Pons (tissue), 1 donor: ENCODE data around the gene SH2D3A.
"Not testable (repeated sequence)": the region's sequence is repeated elsewhere in the genome, so short reads cannot be mapped to it uniquely, and the experiment has no call there.

Source experiments
- DNase-seq: peaks from one replicate; pipeline ENCODE4 v3.0.0-alpha.2; 2016; ENCODE audit warnings: low spot score

Gene SH2D3A

DNA sequence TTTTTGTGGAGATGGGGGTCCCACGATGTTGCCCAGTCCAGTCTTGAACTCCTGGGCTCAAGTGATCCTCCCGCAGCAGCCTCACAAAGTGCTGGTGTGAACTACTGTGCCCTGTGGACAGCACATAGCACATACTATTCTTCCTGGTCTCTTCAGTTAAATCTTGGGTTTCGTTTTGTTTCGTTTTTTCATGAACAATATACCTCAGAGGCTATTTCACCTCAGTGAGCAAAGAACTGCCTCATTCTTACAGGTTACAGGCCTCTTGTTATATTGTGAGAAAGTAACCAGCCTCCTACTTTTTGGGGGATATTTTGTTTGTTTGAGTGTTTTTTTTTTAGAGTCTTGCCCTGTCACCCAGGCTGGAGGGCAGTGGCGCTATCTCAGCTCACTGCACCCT, 45.5 kb downstream of the SH2D3A start:
- no peak for DNase-seq

DNA sequence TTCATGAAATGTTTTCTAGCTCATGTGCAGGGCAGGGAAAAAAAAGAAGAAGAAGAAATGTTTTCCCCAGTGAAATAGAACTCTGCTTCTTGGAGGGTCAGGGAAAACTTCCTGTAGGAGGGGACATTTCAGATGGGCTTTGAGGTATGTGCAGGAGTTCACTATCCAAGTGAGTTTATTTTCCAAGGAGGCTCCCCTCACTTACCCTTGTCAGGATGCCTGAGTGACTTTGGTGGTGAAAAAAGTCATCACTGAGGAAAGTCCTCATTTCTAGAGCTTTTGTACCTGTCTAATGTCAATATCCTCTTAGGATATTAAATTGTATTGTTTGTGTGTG, 46.1 kb downstream of the SH2D3A start:
- DNase-seq: no peak

DNA sequence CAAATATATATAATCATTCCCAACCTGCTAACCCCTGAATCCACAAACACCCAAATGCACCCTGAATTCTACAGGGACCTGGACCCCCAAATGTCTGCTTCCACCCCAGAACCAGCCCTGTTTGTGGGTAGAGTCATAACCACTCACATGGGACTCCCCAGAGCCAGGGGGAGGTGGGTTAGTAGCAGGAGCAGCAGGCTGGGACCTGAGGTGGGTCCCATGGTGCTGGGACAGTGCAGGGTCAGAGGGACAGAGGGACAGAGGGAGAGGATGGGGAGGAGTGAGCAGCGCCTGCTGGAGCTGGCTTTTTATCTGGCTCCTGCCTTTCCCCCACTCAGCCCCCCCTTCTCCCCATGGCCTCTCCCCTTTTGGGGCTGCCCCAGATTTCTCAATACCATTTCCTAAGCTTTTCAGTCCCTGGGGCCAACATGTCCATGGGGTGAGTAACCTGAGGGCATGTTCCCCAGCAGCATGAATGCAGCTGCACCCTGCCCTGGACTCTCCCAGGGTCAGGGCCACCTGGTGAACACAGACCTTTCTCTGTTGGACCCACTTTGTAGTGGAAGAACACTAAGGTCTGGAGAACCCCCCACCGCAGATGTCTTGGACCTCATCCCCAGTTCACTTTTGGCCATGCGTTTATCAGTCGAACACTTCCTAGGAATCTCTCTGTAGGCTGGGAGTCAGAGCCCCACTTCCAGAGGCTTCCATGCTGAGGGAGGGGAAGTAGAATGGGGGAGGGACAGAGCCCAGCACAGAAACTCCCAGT, 46.7 kb downstream of the SH2D3A start, which contains the start of gene C3:
Gene C3 (minus strand): TSS at position 282 of the 769 bp plus-strand sequence. CDS start 61 bp downstream, at position 221.
- DNase-seq: peak; percentile 73

DNA sequence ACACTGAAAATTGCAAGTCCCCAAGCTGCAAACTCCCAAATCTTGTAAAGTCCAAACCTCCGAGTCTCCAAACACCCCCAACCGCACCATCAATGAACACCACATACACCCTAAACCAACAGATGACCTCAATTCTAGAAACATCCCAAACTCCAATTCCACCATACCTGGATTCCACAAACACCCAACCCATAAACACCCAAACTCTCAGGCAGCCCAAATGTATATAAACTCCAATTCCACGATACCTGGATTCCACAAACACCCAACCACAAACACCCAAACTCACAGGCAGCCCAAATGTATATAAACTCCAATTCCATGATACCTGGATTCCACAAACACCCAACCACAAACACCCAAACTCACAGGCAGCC, 47.3 kb downstream of the SH2D3A start:
- DNase-seq: no peak

DNA sequence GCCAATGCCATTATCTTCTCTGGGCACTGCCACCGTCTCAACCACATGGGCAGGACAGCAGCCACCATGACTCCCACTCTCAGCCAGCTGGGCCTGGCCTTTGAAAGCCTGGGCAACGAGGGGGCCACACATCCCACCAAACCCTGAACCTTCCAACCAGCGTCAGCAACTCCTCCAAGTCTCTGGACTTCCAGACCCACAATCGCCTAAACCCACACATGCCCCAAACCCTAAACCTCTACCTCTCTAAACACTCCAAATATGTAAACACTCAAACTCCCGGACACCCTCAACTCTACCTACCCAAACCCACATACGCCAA, 47.7 kb downstream of the SH2D3A start:
- DNase-seq: no peak

DNA sequence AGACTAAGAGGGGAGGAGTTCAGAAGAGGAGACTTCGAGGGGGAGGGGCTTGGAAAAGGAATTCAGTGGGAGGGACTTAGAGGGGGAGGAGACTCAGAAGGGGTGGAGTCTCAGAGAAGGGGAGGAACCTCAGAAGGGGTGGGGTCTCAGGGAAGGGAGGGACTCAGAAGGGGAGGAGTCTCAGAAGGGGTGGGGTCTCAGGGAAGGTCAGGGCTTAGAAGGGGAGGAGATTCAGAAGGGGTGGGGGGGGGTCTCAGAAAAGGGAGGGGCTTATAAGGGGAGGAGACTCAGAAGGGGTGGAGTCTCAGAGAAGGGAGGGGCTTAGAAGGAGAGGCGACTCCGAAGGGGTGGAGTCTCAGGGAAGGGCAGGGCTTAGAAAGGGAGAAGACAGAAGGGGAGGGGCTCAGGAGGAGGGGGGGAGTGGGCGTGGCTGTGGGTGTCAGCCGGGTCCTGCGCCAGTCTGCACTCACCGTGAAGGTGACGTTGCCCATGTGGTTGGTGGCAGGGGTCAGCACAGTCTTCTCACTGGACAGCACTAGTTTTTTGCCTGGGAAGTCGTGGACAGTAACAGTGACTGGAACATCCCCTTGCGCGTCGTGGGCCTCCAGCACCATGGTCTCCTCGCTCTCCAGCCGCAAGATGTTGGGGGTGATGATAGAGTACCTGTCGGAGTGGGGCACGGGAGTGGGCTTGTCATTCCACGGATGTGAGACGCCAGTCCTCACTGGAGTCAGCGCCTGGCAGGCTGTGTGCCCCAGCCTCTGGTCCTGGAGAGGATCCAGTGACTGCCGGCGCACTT, 48.3 kb downstream of the SH2D3A start:
- DNase-seq: peak; percentile 68

DNA sequence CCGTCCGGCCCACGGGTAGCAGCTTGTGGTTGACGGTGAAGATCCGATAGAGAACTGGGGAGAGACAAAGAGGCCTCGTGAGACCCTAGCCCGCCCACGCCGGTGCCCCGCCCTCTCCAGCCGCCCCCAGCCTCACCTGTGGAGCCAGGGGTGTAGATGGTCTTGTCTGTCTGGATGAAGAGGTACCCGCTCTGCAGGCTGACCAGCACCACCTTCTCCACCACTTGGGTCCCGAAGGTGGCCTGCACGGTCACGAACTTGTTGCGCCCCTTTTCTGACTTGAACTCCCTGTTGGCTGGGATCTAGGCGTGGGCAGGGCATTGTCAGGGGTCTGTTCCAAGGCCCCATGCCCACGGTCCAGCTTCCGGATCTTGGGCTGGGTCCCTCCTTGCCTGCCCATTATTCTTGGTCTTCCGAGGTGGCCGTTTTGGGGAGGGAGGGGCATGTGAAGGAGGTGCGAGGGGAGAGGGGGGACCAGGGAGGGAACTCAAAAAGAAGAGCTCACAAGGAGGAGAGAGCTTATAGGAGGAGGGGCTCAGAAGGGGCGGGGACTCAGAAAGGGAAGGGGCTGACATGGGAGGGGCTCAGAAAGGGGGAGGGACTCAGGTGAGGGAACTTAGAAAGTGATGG, 49.0 kb downstream of the SH2D3A start:
- DNase-seq: no peak

DNA sequence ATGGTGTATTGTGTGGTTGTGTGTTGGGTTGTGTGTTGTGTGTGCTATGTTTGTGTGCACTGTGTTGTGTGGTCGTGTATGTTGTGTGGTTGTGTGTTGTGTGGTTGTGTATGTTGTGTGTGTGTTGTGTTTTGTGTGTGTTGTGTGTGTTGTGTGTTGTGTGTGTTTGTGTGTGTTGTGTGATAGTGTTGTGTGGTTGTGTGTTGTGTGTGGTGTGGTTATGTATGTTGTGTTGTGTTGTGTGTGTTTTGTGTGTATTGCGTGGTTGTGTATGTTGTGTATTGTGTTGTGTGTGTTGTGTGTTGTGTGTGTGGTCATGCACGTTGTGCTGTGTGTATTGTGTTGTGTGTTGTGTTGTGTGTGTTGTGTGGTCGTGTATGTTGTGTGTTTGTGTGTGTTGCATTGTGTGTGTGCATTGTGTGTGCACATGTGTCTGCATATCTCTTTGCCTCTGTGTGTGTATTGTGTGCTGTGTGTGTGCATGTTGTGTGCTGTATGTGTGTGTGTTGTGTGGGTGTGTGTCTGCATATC, 49.7 kb downstream of the SH2D3A start:
- no peak for DNase-seq

DNA sequence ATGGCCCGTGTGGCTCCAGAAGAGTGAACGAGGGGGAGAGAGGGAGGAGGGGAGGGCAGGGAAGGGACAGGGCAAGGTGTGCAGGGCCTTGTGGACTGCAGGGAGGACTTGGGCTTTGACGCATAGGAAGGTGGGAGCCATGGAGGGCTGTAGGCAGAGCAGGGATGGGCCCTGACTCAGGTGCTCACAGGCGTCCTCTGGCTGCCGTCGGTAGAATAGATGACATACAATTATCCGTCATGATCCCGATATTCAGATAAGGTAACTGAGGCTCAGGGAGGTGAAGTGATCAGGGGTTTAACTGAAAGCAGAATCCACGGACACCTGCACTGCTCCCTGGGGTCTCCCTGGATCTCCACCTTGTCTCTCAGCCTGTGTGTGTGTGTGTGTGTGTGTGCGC, 50.2 kb downstream of the SH2D3A start:
- DNase-seq: no peak

DNA sequence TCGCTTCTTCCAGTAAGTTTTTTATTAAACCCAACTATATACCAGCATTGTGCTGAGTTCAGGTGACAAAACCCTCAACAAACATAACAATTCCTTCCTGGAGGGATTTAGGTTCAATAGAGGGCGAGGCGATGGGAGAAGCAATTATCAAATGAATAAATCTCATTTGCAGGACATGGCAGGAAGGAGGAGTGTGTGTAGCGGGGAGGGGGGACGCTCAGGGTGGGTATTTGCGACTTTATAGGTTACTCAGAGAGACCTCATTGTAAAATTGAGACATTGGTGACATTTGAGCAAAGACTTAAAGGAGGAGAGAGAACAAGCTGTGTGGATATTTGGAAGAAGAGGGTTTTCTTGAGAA, 50.6 kb downstream of the SH2D3A start:
- DNase-seq: no peak

DNA sequence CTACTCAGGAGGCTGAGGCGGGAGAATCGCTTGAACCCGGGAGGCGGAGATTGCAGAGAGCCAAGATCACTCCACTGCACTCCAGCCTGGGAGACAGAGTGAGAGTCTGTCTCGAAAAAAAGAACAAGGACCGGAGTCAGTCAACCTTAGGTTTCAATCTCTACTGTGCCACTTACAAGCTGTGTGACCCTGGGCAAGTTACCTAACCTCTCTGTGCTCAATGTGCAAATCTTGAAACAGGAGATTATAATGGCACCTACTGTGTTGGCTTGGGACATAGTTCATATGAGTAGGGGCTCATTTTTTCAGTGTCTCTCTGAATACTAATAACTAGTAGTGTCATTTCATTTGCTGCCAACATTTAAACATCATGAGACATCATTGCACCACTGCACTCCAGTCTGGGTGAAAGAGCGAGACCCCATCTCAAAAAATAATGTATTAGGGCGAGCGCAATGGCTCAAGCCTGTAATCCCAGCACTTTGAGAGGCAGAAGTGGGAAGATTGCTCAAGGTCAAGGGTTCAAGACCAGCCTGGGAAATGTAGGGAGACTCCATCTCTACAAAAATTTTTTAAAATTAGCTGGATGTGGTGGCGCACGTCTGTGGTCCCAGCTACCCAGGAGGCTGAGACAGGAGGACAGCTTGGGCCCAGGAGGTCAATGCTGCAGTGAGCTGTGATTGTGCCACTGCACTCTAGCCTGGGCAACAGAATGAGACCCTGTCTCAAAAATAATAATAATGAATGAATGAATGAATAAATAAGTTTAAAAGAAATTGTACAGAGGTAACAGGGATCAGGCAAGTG, 52.3 kb downstream of the SH2D3A start:
- DNase-seq: no peak

DNA sequence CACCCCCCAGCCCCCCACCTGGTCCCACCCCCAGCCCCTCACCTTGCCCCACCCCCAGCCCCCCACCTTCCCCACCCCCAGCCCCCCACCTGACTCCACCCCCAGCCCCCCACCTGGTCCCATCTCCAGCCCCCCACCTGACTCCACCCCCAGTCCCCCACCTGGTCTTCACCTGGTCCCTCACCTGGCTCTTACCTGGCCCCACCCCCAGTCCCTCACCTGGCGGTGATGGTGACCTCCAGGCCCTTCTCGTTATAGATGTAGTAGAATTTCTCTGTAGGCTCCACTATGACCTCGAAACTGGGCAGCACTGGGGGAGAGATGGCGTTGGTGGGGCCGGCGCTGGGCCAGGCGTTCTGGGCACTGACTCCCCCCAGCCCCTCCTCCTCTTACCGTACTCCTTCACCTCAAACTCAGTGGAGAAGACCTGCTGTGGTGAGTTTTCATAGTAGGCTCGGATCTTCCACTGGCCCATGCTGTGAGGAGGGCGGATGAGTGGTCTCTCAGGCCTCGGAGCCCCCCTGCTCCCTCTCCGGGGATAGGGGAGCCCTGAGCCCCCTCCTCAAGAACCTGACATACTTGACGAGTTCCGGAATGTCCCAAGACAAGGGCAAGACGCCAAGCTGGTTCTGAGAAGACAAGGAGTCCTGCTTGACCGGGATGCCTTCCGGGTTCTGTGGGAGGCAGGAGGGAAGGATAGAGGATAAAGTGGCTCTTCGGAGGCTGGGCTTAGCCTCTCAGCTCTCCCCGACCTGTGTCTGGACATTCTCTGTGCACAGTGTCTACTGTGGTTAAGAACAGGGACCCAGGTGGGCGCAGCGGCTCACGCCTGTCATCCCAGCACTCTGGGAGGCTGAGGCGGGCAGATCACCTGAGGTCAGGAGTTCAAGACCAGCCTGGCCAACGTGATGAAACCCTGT, 53.2 kb downstream of the SH2D3A start:
- no peak for DNase-seq

DNA sequence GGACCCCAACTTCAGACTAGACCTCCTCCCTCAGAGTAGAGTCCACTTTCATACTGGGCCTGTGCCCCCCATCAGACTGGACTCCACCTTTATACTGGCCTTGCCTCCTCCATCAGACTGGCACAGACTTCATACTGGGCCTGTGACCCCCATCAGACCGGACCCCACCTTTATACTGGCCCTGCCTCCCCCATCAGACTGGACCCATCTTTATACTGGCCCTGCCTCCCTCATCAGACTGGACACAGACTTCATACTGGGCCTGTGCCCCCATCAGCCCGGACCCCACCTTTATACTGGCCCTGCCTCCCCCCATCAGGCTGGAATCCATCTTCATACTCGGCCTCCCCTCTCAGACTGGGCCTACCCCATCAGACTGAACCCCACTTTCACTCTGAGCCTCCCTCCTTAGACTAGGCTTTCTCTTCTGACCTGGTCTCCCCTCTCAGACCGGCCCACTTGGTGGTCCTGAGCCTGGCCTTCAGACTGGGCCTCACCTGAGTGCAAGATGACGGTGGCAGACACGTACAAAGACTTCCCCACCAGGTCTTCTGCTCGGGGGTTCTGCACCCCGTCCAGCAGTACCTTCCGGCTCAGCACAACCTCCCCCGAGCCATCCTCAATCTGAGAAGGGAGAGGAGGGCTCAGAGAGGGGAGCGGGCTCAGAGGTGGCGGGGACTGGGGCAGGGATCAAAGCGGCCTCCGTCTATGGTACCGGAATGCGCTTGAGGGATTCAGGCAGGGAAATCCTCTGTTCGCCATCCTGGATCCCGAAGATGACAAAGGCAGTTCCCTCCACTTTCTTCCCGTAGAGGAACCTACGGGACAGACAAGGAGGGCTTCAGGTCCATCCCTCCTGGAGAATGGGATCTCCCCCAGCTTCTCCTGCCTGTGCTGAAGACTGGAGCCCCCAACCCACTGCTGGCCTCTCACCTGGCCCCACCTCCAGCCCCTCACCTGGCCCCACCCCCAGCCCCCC, 54.3 kb downstream of the SH2D3A start:
- DNase-seq: no peak

DNA sequence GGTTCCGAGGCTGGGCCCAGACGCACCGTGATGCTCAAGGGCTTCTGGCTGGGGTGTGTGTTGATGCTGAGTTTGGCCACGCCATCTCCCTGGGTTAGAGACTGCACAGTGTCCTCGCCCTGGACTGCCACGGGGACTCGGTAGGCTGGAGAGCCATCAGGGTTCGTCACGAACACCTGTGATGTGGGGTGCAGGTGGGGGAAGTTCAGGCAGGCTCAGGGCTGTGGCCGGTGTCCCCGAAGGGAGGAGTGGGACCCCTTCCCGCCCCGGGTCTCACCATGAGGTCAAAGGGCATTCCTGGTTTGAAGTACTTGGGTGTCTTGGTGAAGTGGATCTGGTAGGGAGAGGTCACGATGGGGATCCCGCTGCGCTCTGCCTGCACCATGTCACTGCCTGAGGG, 55.0 kb downstream of the SH2D3A start:
- DNase-seq: no peak

DNA sequence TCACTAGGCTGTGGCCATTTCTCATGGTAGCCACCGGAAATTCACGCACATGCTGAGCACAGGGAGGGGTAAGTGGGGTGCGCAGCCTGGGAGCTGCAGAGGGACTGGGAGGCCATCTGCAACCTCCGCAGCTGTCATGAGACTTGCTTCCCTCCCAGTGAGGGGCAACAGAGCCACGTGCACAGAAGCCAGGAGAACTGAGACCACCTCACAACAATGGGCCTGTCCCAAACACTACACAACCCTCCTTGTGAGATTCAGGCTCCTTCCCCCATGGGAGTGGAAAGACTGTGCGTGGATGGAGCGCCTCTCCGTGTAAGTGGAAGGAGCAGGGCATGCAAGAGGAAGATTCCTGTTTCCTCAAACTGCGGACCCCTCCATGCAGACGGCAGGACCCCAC, 55.6 kb downstream of the SH2D3A start:
- DNase-seq: no peak

DNA sequence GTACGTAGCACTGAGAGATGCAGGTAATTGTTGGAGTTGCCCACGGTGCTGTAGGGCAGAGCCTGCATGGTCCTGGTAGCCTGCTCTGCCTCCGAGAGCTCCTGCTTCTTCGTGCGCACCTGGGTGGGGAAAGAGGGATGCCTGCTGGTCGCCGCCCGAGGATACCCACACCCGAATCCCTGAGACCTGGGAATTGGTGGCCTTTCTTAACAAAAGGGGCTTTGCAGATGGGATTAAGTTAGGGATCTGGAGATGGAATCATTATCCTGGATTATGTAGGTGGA, 56.2 kb downstream of the SH2D3A start:
- DNase-seq: no peak

DNA sequence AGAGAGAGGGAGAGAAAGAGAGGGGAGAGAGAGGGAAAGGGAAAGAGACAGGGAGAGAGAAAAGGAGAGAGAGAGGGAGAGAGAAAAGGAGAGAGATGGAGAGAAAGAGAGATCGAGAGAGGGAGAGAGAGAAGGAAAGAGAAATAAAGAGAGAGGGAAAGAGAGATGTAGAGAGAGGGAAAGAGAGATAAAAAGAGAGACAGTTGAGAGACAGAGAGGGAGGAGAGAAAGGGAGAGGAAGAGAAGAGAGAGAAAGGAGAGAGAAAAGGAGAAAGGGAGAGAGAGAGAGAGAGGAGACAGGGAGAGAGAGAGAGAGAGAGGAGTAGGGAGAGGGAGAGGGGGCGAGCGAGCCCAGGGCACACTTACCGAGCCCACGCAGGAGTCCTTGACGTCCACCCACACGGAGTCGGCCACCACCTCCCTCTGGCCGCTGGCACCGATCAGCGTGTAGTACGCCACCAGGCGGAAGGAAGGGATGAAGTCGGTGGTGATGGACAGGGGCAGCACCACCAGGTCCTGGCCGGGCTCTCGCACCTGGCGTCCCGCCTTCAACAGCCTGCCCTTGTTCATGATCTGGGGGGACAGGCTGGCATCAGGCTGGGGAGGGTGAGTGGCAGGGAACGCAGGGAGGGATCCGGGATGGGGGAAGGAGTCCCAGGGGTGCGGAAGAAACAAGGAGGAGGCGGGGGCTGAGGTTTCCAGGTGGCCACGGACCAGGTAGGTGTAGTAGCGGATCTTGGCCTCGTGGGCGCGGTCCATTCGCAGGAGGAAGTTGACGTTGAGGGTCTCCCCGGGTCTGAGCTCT, 56.8 kb downstream of the SH2D3A start:
- no peak for DNase-seq

DNA sequence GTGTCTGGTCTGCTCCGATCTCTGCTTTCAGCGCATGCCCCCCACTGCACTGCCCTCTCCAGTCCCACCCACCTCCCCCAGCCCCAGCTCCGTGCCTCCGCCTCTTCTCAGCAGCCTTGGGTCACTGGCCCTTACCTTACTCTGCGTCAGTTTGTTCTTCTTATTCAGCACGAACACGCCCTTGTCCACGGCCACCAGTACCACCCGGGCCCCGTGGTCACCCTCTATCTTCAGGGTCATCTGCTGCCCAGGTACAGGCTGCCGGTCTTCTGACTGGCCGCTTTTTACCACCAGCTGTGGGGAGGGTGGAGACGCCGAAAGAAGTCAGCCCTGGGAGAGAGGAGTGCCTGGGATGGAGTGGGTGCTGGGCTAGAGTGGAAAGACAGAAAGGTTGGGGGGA, 57.7 kb downstream of the SH2D3A start:
- no peak for DNase-seq

DNA sequence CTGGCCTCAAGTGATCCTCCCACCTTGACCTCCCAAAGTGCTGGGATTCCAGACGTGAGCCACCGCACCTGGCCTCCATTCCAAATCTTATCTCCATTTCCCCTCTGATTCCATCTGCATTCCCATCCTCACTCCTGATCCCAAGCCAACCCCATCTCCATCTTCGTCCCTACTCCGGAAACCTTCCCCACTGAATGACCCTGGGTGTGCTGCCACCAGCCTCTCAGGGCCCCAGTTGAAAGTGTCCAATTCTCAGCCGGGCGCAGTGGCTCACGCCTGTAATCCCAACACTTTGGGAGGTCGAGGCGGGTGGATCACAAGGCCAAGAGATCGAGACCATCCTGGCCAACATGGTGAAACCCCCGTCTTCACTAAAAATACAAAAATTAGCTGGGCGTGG, 58.3 kb downstream of the SH2D3A start:
- not testable (repeated sequence) for DNase-seq
